H1 (cell line): ENCODE data around the gene DNAJC6. TPM values are rescaled to one million over a fixed set of nuclear protein-coding genes. Genes with fewer than 3 reads are reported as not detected.

Source experiments
- CBX5 ChIP-seq: fragments of 300-800, 300-1000 bp; sonication (generic); IDR thresholded peaks from 2 replicates; pipeline ENCODE4 v1.7.1; 2016; ENCODE audit warnings: antibody characterized with exemption, low read length, low read depth
- CEBPB ChIP-seq: IDR thresholded peaks from 2 replicates; pipeline ENCODE4 v1.6.1; 2012; ENCODE audit warnings: low read depth, low read length
- CREB1 ChIP-seq: IDR thresholded peaks from 2 replicates; pipeline ENCODE4 v1.6.1; 2012; ENCODE audit warnings: inconsistent platforms
- EP300 ChIP-seq, 2 experiments: IDR thresholded peaks; 1 replicate in 1 of 2; 2 replicates in 1 of 2; pipeline ENCODE4 v1.6.1; 2011 to 2012; ENCODE audit warnings: low read depth in 2 of 2, low read length in 2 of 2, mild to moderate bottlenecking in 2 of 2, borderline replicate concordance in 1 of 2, inconsistent platforms in 1 of 2, moderate library complexity in 1 of 2
- FOSL1 ChIP-seq: IDR thresholded peaks from 2 replicates; pipeline ENCODE4 v1.6.1; 2011; ENCODE audit warnings: mild to moderate bottlenecking, low read depth, low read length, moderate library complexity; ENCODE audit not compliant: insufficient read depth
- RBBP5 ChIP-seq: IDR thresholded peaks from 2 replicates; pipeline ENCODE4 v1.7.1; 2012; ENCODE audit warnings: low read depth, mild to moderate bottlenecking, inconsistent platforms, low read length, moderate library complexity, borderline replicate concordance
- SIN3A ChIP-seq, 2 experiments: IDR thresholded peaks in 1 of 2; conservative IDR thresholded peaks in 1 of 2; 2 replicates each; pipeline ENCODE4 v1.6.1; 2011 to 2012; ENCODE audit warnings: low read length in 2 of 2, improper control_type of control experiment in 1 of 2, low read depth in 1 of 2, mild to moderate bottlenecking in 1 of 2
- SIX5 ChIP-seq: IDR thresholded peaks from 2 replicates; pipeline ENCODE4 v1.6.1; 2011; ENCODE audit warnings: mild to moderate bottlenecking, low read depth, low read length
- polyA plus RNA-seq, 7 experiments: library from polyadenylated mRNA; depleted of rRNA in 3 of 7; stranded (reverse) in 5 of 7; unstranded in 2 of 7; fragments of >200 nt in 5 of 7; fragments of 200-250 nt in 2 of 7; gene quantifications; 1 replicate in 5 of 7; 2 replicates in 1 of 7; 4 replicates in 1 of 7; pipeline versions ENCODE4 v1.2.1 to v1.2.3, GENCODE V29; 2011 to 2013; ENCODE audit warnings: missing spikeins in 2 of 7, mixed read lengths in 2 of 7
- total RNA-seq: library from RNA; stranded (reverse); fragmentation: NEBNext Ultra II Directional; extraction: Animal tissue kit (Norgen Biotek cat#: 25700); gene quantifications from 2 replicates; pipeline ENCODE4 v1.2.1, GENCODE V29; 2021
- TF ChIP-seq, protein P1 (sequence below): fragments of 300-600 bp; sonication (generic); IDR thresholded peaks from 2 replicates; pipeline ENCODE4 v1.7.1; 2012; ENCODE audit warnings: low read length, moderate library complexity, mild to moderate bottlenecking, inconsistent platforms; ENCODE audit not compliant: insufficient replicate concordance

The DNAJC6 gene
- total and polyA plus RNA-seq, 2 of the 8 experiments (the other 6 are each of a cell fraction or from before 2014, with no cell fraction given): 1.6 to 3.0 TPM

DNA sequence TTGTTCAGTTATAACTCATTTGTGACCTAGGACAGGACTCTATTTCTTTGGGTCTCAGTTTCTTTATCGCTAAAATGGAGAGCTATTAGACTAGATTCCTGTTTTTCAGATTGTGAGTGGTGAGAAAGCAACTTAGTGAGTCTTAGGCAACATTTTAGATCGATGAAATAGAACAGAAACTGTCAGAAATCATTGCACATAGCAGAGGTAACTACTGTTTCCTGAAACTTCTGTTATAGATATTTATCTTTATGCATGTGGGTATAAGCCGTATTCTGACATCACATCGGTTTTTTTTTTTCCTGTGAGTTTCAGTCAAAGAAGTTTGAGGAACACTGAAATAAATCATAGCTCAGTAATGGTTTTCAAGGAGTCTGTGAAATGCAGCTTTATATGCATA lies 42.1 kb upstream of the DNAJC6 start (continued):
- TF ChIP-seq, protein P1, sequence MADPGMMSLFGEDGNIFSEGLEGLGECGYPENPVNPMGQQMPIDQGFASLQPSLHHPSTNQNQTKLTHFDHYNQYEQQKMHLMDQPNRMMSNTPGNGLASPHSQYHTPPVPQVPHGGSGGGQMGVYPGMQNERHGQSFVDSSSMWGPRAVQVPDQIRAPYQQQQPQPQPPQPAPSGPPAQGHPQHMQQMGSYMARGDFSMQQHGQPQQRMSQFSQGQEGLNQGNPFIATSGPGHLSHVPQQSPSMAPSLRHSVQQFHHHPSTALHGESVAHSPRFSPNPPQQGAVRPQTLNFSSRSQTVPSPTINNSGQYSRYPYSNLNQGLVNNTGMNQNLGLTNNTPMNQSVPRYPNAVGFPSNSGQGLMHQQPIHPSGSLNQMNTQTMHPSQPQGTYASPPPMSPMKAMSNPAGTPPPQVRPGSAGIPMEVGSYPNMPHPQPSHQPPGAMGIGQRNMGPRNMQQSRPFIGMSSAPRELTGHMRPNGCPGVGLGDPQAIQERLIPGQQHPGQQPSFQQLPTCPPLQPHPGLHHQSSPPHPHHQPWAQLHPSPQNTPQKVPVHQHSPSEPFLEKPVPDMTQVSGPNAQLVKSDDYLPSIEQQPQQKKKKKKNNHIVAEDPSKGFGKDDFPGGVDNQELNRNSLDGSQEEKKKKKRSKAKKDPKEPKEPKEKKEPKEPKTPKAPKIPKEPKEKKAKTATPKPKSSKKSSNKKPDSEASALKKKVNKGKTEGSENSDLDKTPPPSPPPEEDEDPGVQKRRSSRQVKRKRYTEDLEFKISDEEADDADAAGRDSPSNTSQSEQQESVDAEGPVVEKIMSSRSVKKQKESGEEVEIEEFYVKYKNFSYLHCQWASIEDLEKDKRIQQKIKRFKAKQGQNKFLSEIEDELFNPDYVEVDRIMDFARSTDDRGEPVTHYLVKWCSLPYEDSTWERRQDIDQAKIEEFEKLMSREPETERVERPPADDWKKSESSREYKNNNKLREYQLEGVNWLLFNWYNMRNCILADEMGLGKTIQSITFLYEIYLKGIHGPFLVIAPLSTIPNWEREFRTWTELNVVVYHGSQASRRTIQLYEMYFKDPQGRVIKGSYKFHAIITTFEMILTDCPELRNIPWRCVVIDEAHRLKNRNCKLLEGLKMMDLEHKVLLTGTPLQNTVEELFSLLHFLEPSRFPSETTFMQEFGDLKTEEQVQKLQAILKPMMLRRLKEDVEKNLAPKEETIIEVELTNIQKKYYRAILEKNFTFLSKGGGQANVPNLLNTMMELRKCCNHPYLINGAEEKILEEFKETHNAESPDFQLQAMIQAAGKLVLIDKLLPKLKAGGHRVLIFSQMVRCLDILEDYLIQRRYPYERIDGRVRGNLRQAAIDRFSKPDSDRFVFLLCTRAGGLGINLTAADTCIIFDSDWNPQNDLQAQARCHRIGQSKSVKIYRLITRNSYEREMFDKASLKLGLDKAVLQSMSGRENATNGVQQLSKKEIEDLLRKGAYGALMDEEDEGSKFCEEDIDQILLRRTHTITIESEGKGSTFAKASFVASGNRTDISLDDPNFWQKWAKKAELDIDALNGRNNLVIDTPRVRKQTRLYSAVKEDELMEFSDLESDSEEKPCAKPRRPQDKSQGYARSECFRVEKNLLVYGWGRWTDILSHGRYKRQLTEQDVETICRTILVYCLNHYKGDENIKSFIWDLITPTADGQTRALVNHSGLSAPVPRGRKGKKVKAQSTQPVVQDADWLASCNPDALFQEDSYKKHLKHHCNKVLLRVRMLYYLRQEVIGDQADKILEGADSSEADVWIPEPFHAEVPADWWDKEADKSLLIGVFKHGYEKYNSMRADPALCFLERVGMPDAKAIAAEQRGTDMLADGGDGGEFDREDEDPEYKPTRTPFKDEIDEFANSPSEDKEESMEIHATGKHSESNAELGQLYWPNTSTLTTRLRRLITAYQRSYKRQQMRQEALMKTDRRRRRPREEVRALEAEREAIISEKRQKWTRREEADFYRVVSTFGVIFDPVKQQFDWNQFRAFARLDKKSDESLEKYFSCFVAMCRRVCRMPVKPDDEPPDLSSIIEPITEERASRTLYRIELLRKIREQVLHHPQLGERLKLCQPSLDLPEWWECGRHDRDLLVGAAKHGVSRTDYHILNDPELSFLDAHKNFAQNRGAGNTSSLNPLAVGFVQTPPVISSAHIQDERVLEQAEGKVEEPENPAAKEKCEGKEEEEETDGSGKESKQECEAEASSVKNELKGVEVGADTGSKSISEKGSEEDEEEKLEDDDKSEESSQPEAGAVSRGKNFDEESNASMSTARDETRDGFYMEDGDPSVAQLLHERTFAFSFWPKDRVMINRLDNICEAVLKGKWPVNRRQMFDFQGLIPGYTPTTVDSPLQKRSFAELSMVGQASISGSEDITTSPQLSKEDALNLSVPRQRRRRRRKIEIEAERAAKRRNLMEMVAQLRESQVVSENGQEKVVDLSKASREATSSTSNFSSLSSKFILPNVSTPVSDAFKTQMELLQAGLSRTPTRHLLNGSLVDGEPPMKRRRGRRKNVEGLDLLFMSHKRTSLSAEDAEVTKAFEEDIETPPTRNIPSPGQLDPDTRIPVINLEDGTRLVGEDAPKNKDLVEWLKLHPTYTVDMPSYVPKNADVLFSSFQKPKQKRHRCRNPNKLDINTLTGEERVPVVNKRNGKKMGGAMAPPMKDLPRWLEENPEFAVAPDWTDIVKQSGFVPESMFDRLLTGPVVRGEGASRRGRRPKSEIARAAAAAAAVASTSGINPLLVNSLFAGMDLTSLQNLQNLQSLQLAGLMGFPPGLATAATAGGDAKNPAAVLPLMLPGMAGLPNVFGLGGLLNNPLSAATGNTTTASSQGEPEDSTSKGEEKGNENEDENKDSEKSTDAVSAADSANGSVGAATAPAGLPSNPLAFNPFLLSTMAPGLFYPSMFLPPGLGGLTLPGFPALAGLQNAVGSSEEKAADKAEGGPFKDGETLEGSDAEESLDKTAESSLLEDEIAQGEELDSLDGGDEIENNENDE: no peak
- no peak for TF ChIP-seq CREB1
- no peak for TF ChIP-seq CEBPB
- no peak for TF ChIP-seq RBBP5
- no peak for TF ChIP-seq CBX5
- no peak for TF ChIP-seq SIN3A (conservative IDR thresholded peaks at IDR 0.05 in 1 of 2, IDR thresholded peaks at IDR 0.05 in 1 of 2; ENCODE audit: low read depth in 1 of 2, low read length in 2 of 2)
- no peak for TF ChIP-seq FOSL1
- TF ChIP-seq SIX5: no peak
- TF ChIP-seq EP300 (IDR thresholded peaks at IDR 0.05; ENCODE audit: borderline replicate concordance in 1 of 2, low read depth in 2 of 2, low read length in 2 of 2): no peak
